Mesenchymal stem cell (in vitro differentiated cells and primary cell): ENCODE measurements around the gene TICAM1.
"Not testable (repeated sequence)": the region's sequence is repeated elsewhere in the genome, so short reads cannot be mapped to it uniquely, and the experiment has no call there.

Source experiments
- DNase-seq: peaks from one replicate; pipeline ENCODE4 v3.0.0-alpha.2; 2013
- H2AFZ ChIP-seq: one replicate; pipeline ENCODE4 v1.6.1; 2013; ENCODE audit warnings: low read depth, mild to moderate bottlenecking, control low read depth, inconsistent platforms, low read length, moderate library complexity
- H2AK5ac ChIP-seq: 2 replicates; pipeline ENCODE4 v1.6.1; 2013; ENCODE audit warnings: low read length, moderate library complexity, mild to moderate bottlenecking, inconsistent platforms; ENCODE audit not compliant: severe bottlenecking
- H2BK120ac ChIP-seq: one replicate; pipeline ENCODE4 v1.6.1; 2013; ENCODE audit warnings: low read depth, mild to moderate bottlenecking, inconsistent platforms, low read length, moderate library complexity
- H2BK12ac ChIP-seq, 2 experiments: one replicate each; pipeline ENCODE4 v1.6.1; 2013; ENCODE audit warnings: inconsistent platforms in 2 of 2, low read length in 2 of 2, mild to moderate bottlenecking in 2 of 2, moderate library complexity in 2 of 2, control low read depth in 1 of 2
- H2BK15ac ChIP-seq: one replicate; pipeline ENCODE4 v1.6.1; 2013; ENCODE audit warnings: mild to moderate bottlenecking, low read depth, inconsistent platforms; ENCODE audit not compliant: poor library complexity, severe bottlenecking
- H2BK5ac ChIP-seq: 2 replicates; pipeline ENCODE4 v1.6.1; 2013; ENCODE audit warnings: low read depth, mild to moderate bottlenecking, low read length, control low read depth, inconsistent platforms; ENCODE audit not compliant: poor library complexity, severe bottlenecking
- H3K14ac ChIP-seq, 2 experiments: one replicate each; pipeline ENCODE4 v1.6.1; 2013; ENCODE audit warnings: inconsistent platforms in 2 of 2, low read length in 2 of 2, control low read depth in 1 of 2, mild to moderate bottlenecking in 1 of 2, moderate library complexity in 1 of 2
- H3K18ac ChIP-seq, 2 experiments: one replicate each; pipeline ENCODE4 v1.6.1; 2013; ENCODE audit warnings: inconsistent platforms in 2 of 2, low read length in 2 of 2, control low read depth in 1 of 2, low read depth in 1 of 2, mild to moderate bottlenecking in 1 of 2
- H3K23ac ChIP-seq, 2 experiments: one replicate each; pipeline ENCODE4 v1.6.1; 2013; ENCODE audit warnings: inconsistent platforms in 2 of 2, low read length in 2 of 2, mild to moderate bottlenecking in 2 of 2, moderate library complexity in 2 of 2, control low read depth in 1 of 2
- H3K27ac ChIP-seq: 2 replicates; pipeline ENCODE4 v1.5.1; 2013; ENCODE audit warnings: mild to moderate bottlenecking, moderate library complexity, low read length, control low read depth, inconsistent platforms; ENCODE audit not compliant: poor library complexity, severe bottlenecking
- H3K27me3 ChIP-seq, 2 experiments: 2 replicates each; pipeline versions ENCODE4 v1.6.1 to v1.7.0; 2013; ENCODE audit warnings: low read length in 2 of 2, mild to moderate bottlenecking in 2 of 2, moderate library complexity in 2 of 2, control low read depth in 1 of 2, inconsistent platforms in 1 of 2; ENCODE audit not compliant: control insufficient read depth in 1 of 2, insufficient read depth in 1 of 2
- H3K36me3 ChIP-seq, 2 experiments: 2 replicates each; pipeline versions ENCODE4 v1.6.1 to v1.7.0; 2013; ENCODE audit warnings: low read length in 2 of 2, control low read depth in 1 of 2, inconsistent platforms in 1 of 2, low read depth in 1 of 2, mild to moderate bottlenecking in 1 of 2; ENCODE audit not compliant: insufficient read depth in 2 of 2, control insufficient read depth in 1 of 2
- H3K4ac ChIP-seq, 2 experiments: one replicate each; pipeline ENCODE4 v1.6.1; 2013; ENCODE audit warnings: inconsistent platforms in 2 of 2, low read length in 2 of 2, mild to moderate bottlenecking in 2 of 2, moderate library complexity in 2 of 2, control low read depth in 1 of 2, low read depth in 1 of 2
- H3K4me1 ChIP-seq: 2 replicates; pipeline ENCODE4 v1.6.1; 2013; ENCODE audit warnings: low read depth, low read length, control low read depth; ENCODE audit not compliant: control insufficient read depth, insufficient read depth
- H3K4me2 ChIP-seq: 2 replicates; pipeline ENCODE4 v1.6.1; 2013; ENCODE audit warnings: low read length, mild to moderate bottlenecking, inconsistent platforms; ENCODE audit not compliant: poor library complexity, severe bottlenecking
- H3K4me3 ChIP-seq, 2 experiments: 2 replicates each; pipeline versions ENCODE4 v1.5.1 to v1.7.0; 2013; ENCODE audit warnings: low read length in 2 of 2, mild to moderate bottlenecking in 2 of 2, control low read depth in 1 of 2, low read depth in 1 of 2; ENCODE audit not compliant: insufficient read depth in 1 of 2
- H3K79me1 ChIP-seq: replicated peaks from 2 replicates; pipeline ENCODE4 v1.6.1; 2013; ENCODE audit warnings: mild to moderate bottlenecking, control low read depth, low read length, inconsistent platforms; ENCODE audit not compliant: poor library complexity, severe bottlenecking
- H3K9ac ChIP-seq: 2 replicates; pipeline ENCODE4 v1.7.0; 2013; ENCODE audit warnings: mild to moderate bottlenecking, low read length, moderate library complexity
- H3K9me3 ChIP-seq: 2 replicates; pipeline ENCODE4 v1.7.0; 2013; ENCODE audit warnings: mild to moderate bottlenecking, low read length; ENCODE audit not compliant: control insufficient read depth
- H4K8ac ChIP-seq: one replicate; pipeline ENCODE4 v1.6.1; 2013; ENCODE audit warnings: inconsistent platforms, mild to moderate bottlenecking, low read length, moderate library complexity
- H4K91ac ChIP-seq: one replicate; pipeline ENCODE4 v1.6.1; 2013; ENCODE audit warnings: mild to moderate bottlenecking, low read length, inconsistent platforms
- WGBS: methylation state at CpG from one replicate; pipeline ENCODE4 v1.1.7; 2013; ENCODE audit warnings: mixed read lengths; 5-methylcytosine and 5-hydroxymethylcytosine counted together

TICAM1 gene

GRCh38 chr19:4781801-4782200 is 49.7 kb downstream of the TICAM1 start:
- no peak overlapping the region for H3K4ac ChIP-seq
- no peak overlapping the region for H3K9ac ChIP-seq
- H3K4me3 ChIP-seq, result no peak overlapping the region
- no peak overlapping the region for H4K91ac ChIP-seq
- H2BK12ac ChIP-seq, result no peak overlapping the region
- no peak overlapping the region for H2BK5ac ChIP-seq
- H3K4me2 ChIP-seq, result no peak overlapping the region
- H3K27me3 ChIP-seq, result peaks cover 0 to 15% of the 10 kb centered on the region in 2 experiments
- H4K8ac ChIP-seq, result no peak overlapping the region
- H3K79me1 ChIP-seq, result no peaks in the 10 kb centered on the region
- H2BK15ac ChIP-seq, result no peak overlapping the region
- H2AK5ac ChIP-seq, result no peak overlapping the region
- H2AFZ ChIP-seq, result no peak overlapping the region
- no peak overlapping the region for H3K14ac ChIP-seq
- H3K9me3 ChIP-seq, result peaks cover 3% of the 10 kb centered on the region
- no peak overlapping the region for H2BK120ac ChIP-seq
- DNase-seq, result peak; percentile 50
- no peak overlapping the region for H3K18ac ChIP-seq
- no CpG with 5 or more reads among the region's 3 CpGs for WGBS
- no peaks in the 10 kb centered on the region for H3K36me3 ChIP-seq
- no peak overlapping the region for H3K27ac ChIP-seq
- no peak overlapping the region for H3K23ac ChIP-seq
- peaks cover 2% of the 10 kb centered on the region for H3K4me1 ChIP-seq

- Histone ChIP-seq H3K36me3 (no peaks in the 10 kb centered on the region), H2BK5ac (no peak overlapping the region), H3K4me1 (peaks cover 2% of the 10 kb centered on the region), H4K91ac (no peak overlapping the region), H2BK15ac (no peak overlapping the region), H2AFZ (no peak overlapping the region), H3K23ac (no peak overlapping the region), H3K9ac (no peak overlapping the region), H4K8ac (no peak overlapping the region), H3K14ac (peak overlapping the region in 1 of 2 experiments; percentile 41), H3K27ac (no peak overlapping the region), H2BK120ac (no peak overlapping the region), H3K27me3 (peaks cover 2 to 24% of the 10 kb centered on the region in 2 experiments), H3K79me1 (no peaks in the 10 kb centered on the region), H3K18ac (no peak overlapping the region), H2BK12ac (no peak overlapping the region), H3K4me3 (no peak overlapping the region), H2AK5ac (no peak overlapping the region), H3K9me3 (peaks cover 3% of the 10 kb centered on the region), H3K4me2 (no peak overlapping the region), H3K4ac (no peak overlapping the region)
- DNase-seq, result no peak
- 78% methylated on average over 5 of the region's 6 CpGs for WGBS
These were observed 50.7 kb downstream of the TICAM1 start for GRCh38 chr19:4780860-4781259.

- not testable (repeated sequence) for H2BK5ac ChIP-seq, H3K79me1 ChIP-seq
- 78% methylated on average over 5 of the region's 5 CpGs for WGBS
These were observed 53.4 kb downstream of the TICAM1 start for GRCh38 chr19:4778124-4778523.

DNA sequence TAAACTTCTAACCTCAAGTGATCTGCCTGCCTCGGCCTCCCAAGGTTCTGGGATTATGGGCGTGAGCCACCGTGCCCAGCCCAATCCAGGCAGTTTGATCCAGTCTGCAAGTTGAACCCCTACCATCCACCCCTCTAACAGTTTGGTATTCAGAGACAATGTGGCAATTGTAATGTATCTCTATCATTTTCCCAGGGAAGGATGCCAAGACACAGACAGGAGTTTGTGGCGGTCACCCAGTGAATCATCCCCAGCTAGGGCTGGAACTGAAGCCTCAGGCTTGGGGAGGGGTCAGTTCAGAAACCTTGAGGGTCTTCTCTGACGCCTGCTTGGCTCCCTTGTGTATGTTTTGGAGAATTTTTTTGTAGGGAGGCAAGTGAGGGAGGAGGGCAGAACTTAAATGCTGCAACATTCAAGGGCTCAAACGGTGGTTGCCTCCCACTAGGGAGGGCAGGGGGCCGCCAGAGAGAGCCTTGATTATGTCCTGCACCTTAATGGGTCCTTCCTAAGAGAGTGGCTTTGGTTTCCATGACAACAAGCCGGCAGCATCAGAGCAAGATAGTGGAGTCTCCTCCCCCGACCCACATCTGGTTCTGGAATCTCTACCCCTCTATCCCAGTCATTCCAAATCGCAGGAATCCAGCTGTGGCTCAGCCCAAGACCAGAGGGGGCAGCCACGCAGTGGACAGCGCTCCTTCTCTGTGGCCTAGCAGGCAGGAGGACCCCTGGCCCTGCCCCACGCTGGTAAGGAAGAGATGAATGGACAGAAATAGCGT is 54.9 kb downstream of the TICAM1 start:
- Histone ChIP-seq H3K4me1 (no peaks in the 10 kb centered on the region), H3K27me3 (peaks cover 21 to 39% of the 10 kb centered on the region in 2 experiments), H2AFZ (no peak overlapping the region), H3K4me2 (no peak overlapping the region), H2BK15ac (no peak overlapping the region), H3K9me3 (peaks cover 3% of the 10 kb centered on the region), H2BK120ac (no peak overlapping the region), H2BK5ac (no peak overlapping the region), H3K79me1 (no peaks in the 10 kb centered on the region), H3K23ac (no peak overlapping the region), H3K18ac (no peak overlapping the region), H3K36me3 (no peaks in the 10 kb centered on the region), H3K4me3 (no peak overlapping the region), H3K14ac (no peak overlapping the region), H2BK12ac (no peak overlapping the region), H4K91ac (no peak overlapping the region), H3K9ac (no peak overlapping the region), H3K4ac (no peak overlapping the region), H2AK5ac (no peak overlapping the region), H3K27ac (no peak overlapping the region), H4K8ac (no peak overlapping the region)
- WGBS, result 52% methylated on average over 14 of the region's 14 CpGs
- DNase-seq, result no peak

More at GRCh38 chr19:4778124-4778523, 53.4 kb downstream of the TICAM1 start:
- not testable (repeated sequence) for H3K9me3 ChIP-seq, H2AK5ac ChIP-seq, H2BK120ac ChIP-seq, H3K36me3 ChIP-seq, H3K4me3 ChIP-seq, DNase-seq, H3K27ac ChIP-seq, H2BK15ac ChIP-seq, H3K4me1 ChIP-seq, H3K4ac ChIP-seq, H3K18ac ChIP-seq, H2AFZ ChIP-seq, H4K8ac ChIP-seq, H2BK12ac ChIP-seq, H3K9ac ChIP-seq, H3K4me2 ChIP-seq, H3K23ac ChIP-seq, H4K91ac ChIP-seq, H3K14ac ChIP-seq
- peaks cover 11 to 33% of the 10 kb centered on the region in 2 experiments for H3K27me3 ChIP-seq
